Stomach (tissue), 4 donors: Measurements from ENCODE around the gene APMAP.

Experiments used
- EP300 ChIP-seq: sonication (generic); formaldehyde crosslinking; IDR thresholded peaks from one replicate; pipeline ENCODE4 v1.6.1; 2017; ENCODE audit warnings: antibody characterized with exemption
- POLR2A ChIP-seq, 4 donors: fragments of 450-650 bp; IDR thresholded peaks; one replicate each; pipeline ENCODE4 v1.6.1; 2016; ENCODE audit warnings: antibody characterized with exemption in 4 of 4, control low read depth in 2 of 4, mild to moderate bottlenecking in 1 of 4, moderate library complexity in 1 of 4
- TF ChIP-seq, protein P1 (sequence below), 7 experiments: fragments of 450-650 bp in 4 of 7; fragments of 200-600 bp in 3 of 7; sonication (generic) in 3 of 7; IDR thresholded peaks; one replicate each; pipeline ENCODE4 v1.5.1; 2016 to 2019; ENCODE audit warnings: antibody characterized with exemption in 7 of 7, control low read depth in 2 of 7, mild to moderate bottlenecking in 1 of 7

GRCh38 chr20:25015986-25016385, 23.4 kb upstream of the APMAP start:
- TF ChIP-seq, protein P1, sequence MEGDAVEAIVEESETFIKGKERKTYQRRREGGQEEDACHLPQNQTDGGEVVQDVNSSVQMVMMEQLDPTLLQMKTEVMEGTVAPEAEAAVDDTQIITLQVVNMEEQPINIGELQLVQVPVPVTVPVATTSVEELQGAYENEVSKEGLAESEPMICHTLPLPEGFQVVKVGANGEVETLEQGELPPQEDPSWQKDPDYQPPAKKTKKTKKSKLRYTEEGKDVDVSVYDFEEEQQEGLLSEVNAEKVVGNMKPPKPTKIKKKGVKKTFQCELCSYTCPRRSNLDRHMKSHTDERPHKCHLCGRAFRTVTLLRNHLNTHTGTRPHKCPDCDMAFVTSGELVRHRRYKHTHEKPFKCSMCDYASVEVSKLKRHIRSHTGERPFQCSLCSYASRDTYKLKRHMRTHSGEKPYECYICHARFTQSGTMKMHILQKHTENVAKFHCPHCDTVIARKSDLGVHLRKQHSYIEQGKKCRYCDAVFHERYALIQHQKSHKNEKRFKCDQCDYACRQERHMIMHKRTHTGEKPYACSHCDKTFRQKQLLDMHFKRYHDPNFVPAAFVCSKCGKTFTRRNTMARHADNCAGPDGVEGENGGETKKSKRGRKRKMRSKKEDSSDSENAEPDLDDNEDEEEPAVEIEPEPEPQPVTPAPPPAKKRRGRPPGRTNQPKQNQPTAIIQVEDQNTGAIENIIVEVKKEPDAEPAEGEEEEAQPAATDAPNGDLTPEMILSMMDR (IDR thresholded peaks at IDR 0.05): no peak
- TF ChIP-seq EP300: no peak
- no peak for TF ChIP-seq POLR2A (IDR thresholded peaks at IDR 0.05)
